HepG2 (cell line): ENCODE data around the gene CDT1. TPM values are rescaled to one million over a fixed set of nuclear protein-coding genes. Genes with fewer than 3 reads are reported as not detected.

Experiments
- ELF3 ChIP-seq: IDR thresholded peaks from 2 replicates; pipeline ENCODE4 v1.6.1; 2016; ENCODE audit warnings: missing genetic modification reagents, missing compliant biosample characterization
- ELF4 ChIP-seq: sonication (generic); formaldehyde crosslinking; IDR thresholded peaks from 2 replicates; pipeline ENCODE4 v1.5.0; 2020; ENCODE audit warnings: missing genetic modification reagents, mild to moderate bottlenecking, moderate library complexity, borderline replicate concordance
- FOXO1 ChIP-seq: sonication (generic); formaldehyde crosslinking; IDR thresholded peaks from 2 replicates; pipeline ENCODE4 v1.4.0; 2020; ENCODE audit warnings: missing genetic modification reagents
- FOXP4 ChIP-seq: sonication (generic); formaldehyde crosslinking; IDR thresholded peaks from 2 replicates; pipeline ENCODE4 v1.4.0; 2020; ENCODE audit warnings: missing genetic modification reagents
- GATAD1 ChIP-seq: IDR thresholded peaks from 2 replicates; pipeline ENCODE4 v1.6.1; 2016; ENCODE audit warnings: missing genetic modification reagents, missing compliant biosample characterization
- HIC2 ChIP-seq: sonication (generic); formaldehyde crosslinking; IDR thresholded peaks from 2 replicates; pipeline ENCODE4 v1.9.0; 2022; ENCODE audit warnings: low read depth, missing genetic modification reagents
- HNRNPUL1 ChIP-seq: fragments of 200-400 bp; formaldehyde crosslinking; IDR thresholded peaks from 2 replicates; pipeline ENCODE4 v1.6.1; 2017; ENCODE audit warnings: low read depth, mild to moderate bottlenecking, low read length, moderate library complexity
- MAFK ChIP-seq, 2 experiments: IDR thresholded peaks in 1 of 2; conservative IDR thresholded peaks in 1 of 2; 2 replicates each; pipeline ENCODE4 v1.6.1; 2011; ENCODE audit warnings: improper control_type of control experiment in 2 of 2, low read length in 2 of 2
- PHF8 ChIP-seq: sonication (generic); formaldehyde crosslinking; IDR thresholded peaks from 2 replicates; pipeline ENCODE4 v1.5.0; 2020; ENCODE audit warnings: missing genetic modification reagents
- SIX1 ChIP-seq: sonication (generic); formaldehyde crosslinking; IDR thresholded peaks from 2 replicates; pipeline ENCODE4 v1.4.0; 2020; ENCODE audit warnings: missing genetic modification reagents, borderline replicate concordance
- SP140L ChIP-seq: sonication (generic); formaldehyde crosslinking; IDR thresholded peaks from 2 replicates; pipeline ENCODE4 v1.4.0; 2020; ENCODE audit warnings: missing genetic modification reagents, borderline replicate concordance
- TRIM24 ChIP-seq: sonication (generic); formaldehyde crosslinking; IDR thresholded peaks from 2 replicates; pipeline ENCODE4 v1.8.0; 2022; ENCODE audit warnings: mild to moderate bottlenecking, missing genetic modification reagents
- ZEB1 ChIP-seq: IDR thresholded peaks from 2 replicates; pipeline ENCODE4 v1.6.1; 2012; ENCODE audit warnings: mild to moderate bottlenecking, low read depth, inconsistent platforms; ENCODE audit not compliant: insufficient replicate concordance
- ZKSCAN1 ChIP-seq: fragments of 150-350 bp; IDR thresholded peaks from 2 replicates; pipeline ENCODE4 v1.6.1; 2014; ENCODE audit warnings: low read length
- ZNF264 ChIP-seq: sonication (generic); formaldehyde crosslinking; IDR thresholded peaks from 2 replicates; pipeline ENCODE4 v1.4.0; 2020; ENCODE audit warnings: missing genetic modification reagents
- ZNF382 ChIP-seq: sonication (generic); formaldehyde crosslinking; IDR thresholded peaks from 2 replicates; pipeline ENCODE4 v1.5.0; 2020; ENCODE audit warnings: missing genetic modification reagents, mild to moderate bottlenecking, borderline replicate concordance
- ZNF552 ChIP-seq: sonication (generic); formaldehyde crosslinking; IDR thresholded peaks from 2 replicates; pipeline ENCODE4 v1.9.0; 2022; ENCODE audit warnings: missing genetic modification reagents, mild to moderate bottlenecking, borderline replicate concordance
- ZNF556 ChIP-seq: sonication (generic); formaldehyde crosslinking; IDR thresholded peaks from 2 replicates; pipeline ENCODE4 v1.4.0; 2020; ENCODE audit warnings: mild to moderate bottlenecking, missing genetic modification reagents, borderline replicate concordance
- ZNF557 ChIP-seq: sonication (generic); formaldehyde crosslinking; IDR thresholded peaks from 2 replicates; pipeline ENCODE4 v1.4.0; 2020; ENCODE audit warnings: missing genetic modification reagents
- ZNF567 ChIP-seq: sonication (generic); formaldehyde crosslinking; IDR thresholded peaks from 2 replicates; pipeline ENCODE4 v1.8.1; 2023; ENCODE audit warnings: mild to moderate bottlenecking, missing genetic modification reagents, borderline replicate concordance
- ZNF614 ChIP-seq: IDR thresholded peaks from 2 replicates; pipeline ENCODE4 v1.6.1; 2018; ENCODE audit warnings: missing biosample characterization, missing genetic modification reagents, inconsistent platforms, borderline replicate concordance
- ZNF781 ChIP-seq: sonication (generic); formaldehyde crosslinking; IDR thresholded peaks from 2 replicates; pipeline ENCODE4 v1.5.1; 2020; ENCODE audit warnings: borderline replicate concordance, mild to moderate bottlenecking, missing genetic modification reagents; ENCODE audit errors: not compliant biosample characterization
- polyA plus RNA-seq, 8 experiments: library from polyadenylated mRNA; depleted of rRNA in 3 of 8; stranded (reverse) in 7 of 8; unstranded in 1 of 8; fragments of >200 nt; fragmentation: Illumina TruSeq in 4 of 8; extraction: Trizol in 4 of 8; gene quantifications; 2 replicates each; pipeline versions ENCODE4 v1.2.1 to v1.2.3, GENCODE V29; 2011 to 2016; ENCODE audit warnings: low read depth in 4 of 8, missing spikeins in 1 of 8, mixed read lengths in 1 of 8; ENCODE audit not compliant: insufficient read depth in 1 of 8
- total RNA-seq, 5 experiments: library from RNA; depleted of rRNA; stranded (reverse); fragments of >200 nt; fragmentation: Illumina TruSeq; extraction: Trizol; gene quantifications; 2 replicates each; pipeline ENCODE4 v1.2.3, GENCODE V29; 2016; ENCODE audit warnings: low read depth in 1 of 5
- TF ChIP-seq, protein P1 (sequence below): IDR thresholded peaks from 2 replicates; pipeline ENCODE4 v1.6.1; 2018; ENCODE audit warnings: missing genetic modification reagents, mild to moderate bottlenecking, missing compliant biosample characterization
- TF ChIP-seq, protein P2 (sequence below): fragments of 450-650 bp; IDR thresholded peaks from 2 replicates; pipeline ENCODE4 v1.6.1; 2016

Gene CDT1
- total and polyA plus RNA-seq, 2 of the 13 experiments (the other 11 are each of a cell fraction or from before 2014, with no cell fraction given), result 23.1 to 23.8 TPM

DNA sequence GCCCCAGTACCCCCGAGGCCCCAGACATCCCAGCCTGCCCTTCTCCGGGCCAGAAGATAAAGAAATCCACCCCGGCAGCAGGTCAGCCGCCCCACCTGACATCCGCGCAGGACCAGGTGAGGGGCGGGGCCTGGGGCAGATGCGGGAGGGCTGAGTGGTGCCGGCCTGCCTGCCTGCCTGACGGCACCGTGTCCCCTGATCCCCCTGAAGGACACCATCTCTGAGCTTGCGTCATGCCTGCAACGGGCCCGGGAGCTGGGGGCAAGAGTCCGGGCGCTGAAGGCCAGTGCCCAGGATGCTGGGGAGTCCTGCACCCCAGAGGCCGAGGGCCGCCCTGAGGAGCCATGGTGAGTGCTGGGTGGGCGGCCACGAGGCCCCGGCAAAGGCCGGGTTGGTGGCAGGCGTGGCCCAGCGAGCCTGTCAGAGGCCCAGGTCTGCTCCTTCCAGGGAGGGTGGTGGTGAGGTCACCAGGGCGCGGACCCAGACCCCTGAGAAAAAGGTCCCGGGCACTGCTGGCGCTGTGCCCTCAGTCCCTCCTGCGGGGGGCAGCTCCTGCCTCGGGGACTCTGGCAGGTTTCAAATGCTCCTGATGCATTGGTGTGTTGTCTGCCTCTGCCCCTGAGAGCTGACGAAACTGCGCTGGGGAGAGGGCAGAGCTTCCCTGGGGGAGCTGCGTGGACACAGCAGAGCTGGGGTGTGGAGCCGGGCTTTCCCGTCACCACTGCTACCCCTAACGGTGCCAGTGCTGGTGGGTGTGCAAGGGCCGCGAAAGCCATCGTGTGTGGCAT is 1.2 kb downstream of the CDT1 start (continued):
- TF ChIP-seq, protein P1, sequence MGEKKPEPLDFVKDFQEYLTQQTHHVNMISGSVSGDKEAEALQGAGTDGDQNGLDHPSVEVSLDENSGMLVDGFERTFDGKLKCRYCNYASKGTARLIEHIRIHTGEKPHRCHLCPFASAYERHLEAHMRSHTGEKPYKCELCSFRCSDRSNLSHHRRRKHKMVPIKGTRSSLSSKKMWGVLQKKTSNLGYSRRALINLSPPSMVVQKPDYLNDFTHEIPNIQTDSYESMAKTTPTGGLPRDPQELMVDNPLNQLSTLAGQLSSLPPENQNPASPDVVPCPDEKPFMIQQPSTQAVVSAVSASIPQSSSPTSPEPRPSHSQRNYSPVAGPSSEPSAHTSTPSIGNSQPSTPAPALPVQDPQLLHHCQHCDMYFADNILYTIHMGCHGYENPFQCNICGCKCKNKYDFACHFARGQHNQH (CRISPR knock-in tag), result no peak
- TF ChIP-seq ELF3 (CRISPR knock-in tag), result 0 out of 2 replicates have a peak, but pooled peaks have one; percentile 30
- peak; percentile 83 for TF ChIP-seq HIC2 (CRISPR knock-in tag)
- TF ChIP-seq SIX1, result no peak
- no peak for TF ChIP-seq MAFK (conservative IDR thresholded peaks at IDR 0.05 in 1 of 2, IDR thresholded peaks at IDR 0.05 in 1 of 2; ENCODE audit: low read length in 2 of 2)
- TF ChIP-seq, protein P2, sequence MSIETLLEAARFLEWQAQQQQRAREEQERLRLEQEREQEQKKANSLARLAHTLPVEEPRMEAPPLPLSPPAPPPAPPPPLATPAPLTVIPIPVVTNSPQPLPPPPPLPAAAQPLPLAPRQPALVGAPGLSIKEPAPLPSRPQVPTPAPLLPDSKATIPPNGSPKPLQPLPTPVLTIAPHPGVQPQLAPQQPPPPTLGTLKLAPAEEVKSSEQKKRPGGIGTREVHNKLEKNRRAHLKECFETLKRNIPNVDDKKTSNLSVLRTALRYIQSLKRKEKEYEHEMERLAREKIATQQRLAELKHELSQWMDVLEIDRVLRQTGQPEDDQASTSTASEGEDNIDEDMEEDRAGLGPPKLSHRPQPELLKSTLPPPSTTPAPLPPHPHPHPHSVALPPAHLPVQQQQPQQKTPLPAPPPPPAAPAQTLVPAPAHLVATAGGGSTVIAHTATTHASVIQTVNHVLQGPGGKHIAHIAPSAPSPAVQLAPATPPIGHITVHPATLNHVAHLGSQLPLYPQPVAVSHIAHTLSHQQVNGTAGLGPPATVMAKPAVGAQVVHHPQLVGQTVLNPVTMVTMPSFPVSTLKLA, result no peak
- TF ChIP-seq ZNF556 (CRISPR knock-in tag), result no peak
- TF ChIP-seq ZNF382, result no peak
- TF ChIP-seq ZNF557, result no peak
- TF ChIP-seq ZNF264 (CRISPR knock-in tag), result no peak
- TF ChIP-seq ELF4 (CRISPR knock-in tag), result no peak
- no peak for TF ChIP-seq ZKSCAN1
- no peak for TF ChIP-seq ZNF567 (CRISPR knock-in tag)
- TF ChIP-seq SP140L, result no peak
- TF ChIP-seq HNRNPUL1, result no peak
- no peak for TF ChIP-seq GATAD1 (CRISPR knock-in tag)
- no peak for TF ChIP-seq ZNF781 (CRISPR knock-in tag)
- TF ChIP-seq ZEB1, result peak; percentile 76
- TF ChIP-seq FOXO1 (CRISPR knock-in tag), result peak; percentile 30; the same call in 1 of the 2 replicates
- TF ChIP-seq ZNF614, result peak; percentile 12; the same call in 1 of the 2 replicates
- TF ChIP-seq TRIM24 (CRISPR knock-in tag), result no peak
- TF ChIP-seq ZNF552 (CRISPR knock-in tag), result no peak; the same call in 1 of the 2 replicates
- 0 out of 2 replicates have a peak, but pooled peaks have one; percentile 13 for TF ChIP-seq FOXP4 (CRISPR knock-in tag)
- TF ChIP-seq PHF8 (CRISPR knock-in tag), result peak; percentile 64
